HG03520 (cell line): ENCODE results near the gene UGDH.

Experiments
- ATAC-seq: cut with Tn5 transposase; IDR thresholded peaks from one replicate; pipeline ENCODE4 v1.9.1; 2021; ENCODE audit warnings: mild to moderate bottlenecking, moderate library complexity; ENCODE audit not compliant: unreplicated experiment

The UGDH gene

GRCh38 chr4:39456946-39457763, 70.1 kb downstream of the UGDH start:
- no peak for ATAC-seq

DNA sequence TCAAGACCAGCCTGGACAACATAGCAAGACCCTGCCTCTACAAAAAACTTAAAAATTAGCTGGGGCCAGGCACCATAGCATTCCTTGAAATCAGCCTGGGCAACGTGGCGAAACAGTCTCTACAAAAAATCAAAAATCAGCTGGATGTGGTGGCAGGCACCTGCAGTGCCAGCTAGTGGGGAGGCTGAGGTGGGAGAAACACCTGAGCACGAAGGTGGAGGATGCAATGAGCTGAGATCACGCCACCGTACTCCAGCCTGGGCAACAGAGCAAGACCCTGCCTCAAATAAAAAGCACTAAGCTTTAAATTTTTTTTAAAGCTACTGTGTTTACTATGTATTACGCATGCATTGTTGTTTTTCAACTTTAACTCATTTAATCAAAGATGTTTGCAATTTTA, 71.8 kb downstream of the UGDH start:
- ATAC-seq: no peak

- ATAC-seq: no peak
Measured at GRCh38 chr4:39453738-39454137, 73.5 kb downstream of the UGDH start.

- no peak for ATAC-seq
Measured at GRCh38 chr4:39452860-39453587, 74.2 kb downstream of the UGDH start.

- no peak for ATAC-seq
Measured at GRCh38 chr4:39452153-39452859, 74.9 kb downstream of the UGDH start.

DNA sequence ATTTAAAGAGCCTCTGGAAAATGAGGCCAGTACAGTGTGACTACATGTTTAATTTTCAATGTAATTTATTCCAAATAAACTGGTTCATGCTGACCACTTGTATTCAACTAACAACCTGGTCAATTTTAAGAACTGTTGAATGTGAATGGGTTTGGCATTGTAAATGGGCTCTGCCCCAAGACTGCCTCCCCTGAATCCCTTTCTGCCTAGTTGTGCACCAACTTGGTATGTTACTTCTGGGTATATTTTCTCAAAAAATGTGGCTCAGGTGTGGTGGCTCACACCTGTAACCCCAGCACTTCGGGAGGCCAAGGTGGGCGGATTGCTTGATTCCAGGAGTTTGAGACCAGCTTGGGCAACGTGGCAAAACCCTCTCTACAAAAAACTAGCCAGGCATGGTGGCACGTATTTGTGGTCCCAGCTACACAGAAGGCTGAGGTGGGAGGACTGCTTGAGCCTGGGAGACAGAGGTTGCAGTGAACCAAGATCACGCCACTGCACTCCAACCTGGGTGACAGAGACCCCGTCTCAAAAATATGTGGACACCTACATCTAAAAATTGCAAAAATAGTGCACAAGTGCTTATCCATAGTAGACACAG, 75.7 kb downstream of the UGDH start:
- ATAC-seq: no peak

DNA sequence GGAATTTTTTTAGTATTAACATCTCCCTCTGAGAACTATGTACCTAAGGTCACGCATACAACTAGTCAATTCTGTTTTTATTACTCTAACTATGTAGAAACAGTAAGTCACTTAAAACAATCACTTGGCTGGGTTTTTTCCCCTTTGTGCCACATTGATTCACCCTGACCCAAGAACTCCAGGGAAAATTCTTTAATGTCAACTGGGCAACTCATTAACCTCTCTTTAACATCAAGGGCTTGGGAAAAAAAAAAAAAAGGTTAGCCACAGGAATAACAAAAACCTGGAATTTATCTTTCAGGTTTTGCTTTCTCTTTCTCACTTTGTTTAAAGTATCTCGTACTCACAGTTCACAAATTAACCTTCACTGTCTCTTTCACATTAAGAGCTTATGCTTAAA, 76.6 kb downstream of the UGDH start:
- no peak for ATAC-seq
